Esophagus muscularis mucosa (tissue), 4 donors: Measurements from ENCODE around the gene LEUTX. TPM values are rescaled to one million over a fixed set of nuclear protein-coding genes. Genes with fewer than 3 reads are reported as not detected.

ENCODE experiments used
- DNase-seq: peaks from one replicate; pipeline ENCODE4 v3.0.0-alpha.2; 2017; ENCODE audit errors: extremely low spot score
- H3K27ac ChIP-seq, 4 donors: fragments of 200-600 bp; sonication (generic); replicated peaks in 1 of 4; 1 replicate in 3 of 4; 2 replicates in 1 of 4; pipeline ENCODE4 v1.5.1; 2016 to 2019; ENCODE audit warnings: mild to moderate bottlenecking in 1 of 4
- H3K27me3 ChIP-seq, 4 donors: fragments of 200-600 bp; sonication (generic); one replicate each; pipeline versions ENCODE4 v1.5.1 to v1.6.0; 2016 to 2019
- H3K36me3 ChIP-seq, 4 donors: fragments of 200-600 bp; sonication (generic); one replicate each; pipeline ENCODE4 v1.5.1; 2016 to 2019
- H3K4me1 ChIP-seq, 4 donors: fragments of 200-600 bp; sonication (generic); one replicate each; pipeline ENCODE4 v1.5.1; 2016 to 2019
- H3K4me3 ChIP-seq, 4 donors: fragments of 200-600 bp; sonication (generic); 1 replicate in 2 of 4; 2 replicates in 2 of 4; pipeline ENCODE4 v1.5.1; 2016 to 2019; ENCODE audit warnings: mild to moderate bottlenecking in 4 of 4, moderate library complexity in 1 of 4
- H3K9me3 ChIP-seq, 4 donors: fragments of 200-600 bp; sonication (generic); 1 replicate in 3 of 4; 2 replicates in 1 of 4; pipeline ENCODE4 v1.5.1; 2016 to 2019
- EP300 ChIP-seq: sonication (generic); formaldehyde crosslinking; IDR thresholded peaks from one replicate; pipeline ENCODE4 v1.6.1; 2017; ENCODE audit warnings: antibody characterized with exemption
- POLR2A ChIP-seq: fragments of 450-650 bp; IDR thresholded peaks from one replicate; pipeline ENCODE4 v1.6.1; 2017; ENCODE audit warnings: antibody characterized with exemption, moderate library complexity, mild to moderate bottlenecking, low read depth
- POLR2AphosphoS5 ChIP-seq, 2 donors: sonication (generic); formaldehyde crosslinking; IDR thresholded peaks; one replicate each; pipeline ENCODE4 v1.6.1; 2017; ENCODE audit warnings: antibody characterized with exemption in 2 of 2
- WGBS: methylation state at CpG from one replicate; pipeline ENCODE4 v1.1.5; 2018; 5-methylcytosine and 5-hydroxymethylcytosine counted together
- intact Hi-C: fragments of 100-400 bp; cut with DNase I; formaldehyde crosslinking; loops from one replicate; pipeline ENCODE4 v1.15.1; 2023
- total RNA-seq, 4 donors: library from RNA; depleted of rRNA; stranded (reverse); fragments of >200 nt; gene quantifications; one replicate each; pipeline versions ENCODE4 v1.1.0 to v1.2.1, GENCODE V29; 2016
- TF ChIP-seq, protein P1 (sequence below), 3 experiments: fragments of 200-600 bp in 2 of 3; fragments of 450-650 bp in 1 of 3; sonication (generic) in 2 of 3; IDR thresholded peaks; one replicate each; pipeline ENCODE4 v1.5.1; 2017 to 2019; ENCODE audit warnings: antibody characterized with exemption in 3 of 3, mild to moderate bottlenecking in 2 of 3, moderate library complexity in 1 of 3

The LEUTX gene, protein sequence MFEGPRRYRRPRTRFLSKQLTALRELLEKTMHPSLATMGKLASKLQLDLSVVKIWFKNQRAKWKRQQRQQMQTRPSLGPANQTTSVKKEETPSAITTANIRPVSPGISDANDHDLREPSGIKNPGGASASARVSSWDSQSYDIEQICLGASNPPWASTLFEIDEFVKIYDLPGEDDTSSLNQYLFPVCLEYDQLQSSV
- not detected for total RNA-seq

GRCh38 chr19:39778763-39779162 lies at the start of gene LEUTX:
Gene LEUTX (plus strand): TSS chr19:39778854. CDS start chr19:39778921, 67 bp downstream.
- Histone ChIP-seq H3K36me3 (no peaks in the 10 kb centered on the region), H3K9me3 (no peaks in the 10 kb centered on the region), H3K27me3 (peaks cover 0 to 12% (median 0%) of the 10 kb centered on the region in 4 donors), H3K4me1 (no peaks in the 10 kb centered on the region), H3K4me3 (no peak within 1 kb of the TSS), H3K27ac (no peak within 1 kb of the TSS)
- intact Hi-C loops = no loop called here
- no peak for DNase-seq
- TF ChIP-seq, protein P1, sequence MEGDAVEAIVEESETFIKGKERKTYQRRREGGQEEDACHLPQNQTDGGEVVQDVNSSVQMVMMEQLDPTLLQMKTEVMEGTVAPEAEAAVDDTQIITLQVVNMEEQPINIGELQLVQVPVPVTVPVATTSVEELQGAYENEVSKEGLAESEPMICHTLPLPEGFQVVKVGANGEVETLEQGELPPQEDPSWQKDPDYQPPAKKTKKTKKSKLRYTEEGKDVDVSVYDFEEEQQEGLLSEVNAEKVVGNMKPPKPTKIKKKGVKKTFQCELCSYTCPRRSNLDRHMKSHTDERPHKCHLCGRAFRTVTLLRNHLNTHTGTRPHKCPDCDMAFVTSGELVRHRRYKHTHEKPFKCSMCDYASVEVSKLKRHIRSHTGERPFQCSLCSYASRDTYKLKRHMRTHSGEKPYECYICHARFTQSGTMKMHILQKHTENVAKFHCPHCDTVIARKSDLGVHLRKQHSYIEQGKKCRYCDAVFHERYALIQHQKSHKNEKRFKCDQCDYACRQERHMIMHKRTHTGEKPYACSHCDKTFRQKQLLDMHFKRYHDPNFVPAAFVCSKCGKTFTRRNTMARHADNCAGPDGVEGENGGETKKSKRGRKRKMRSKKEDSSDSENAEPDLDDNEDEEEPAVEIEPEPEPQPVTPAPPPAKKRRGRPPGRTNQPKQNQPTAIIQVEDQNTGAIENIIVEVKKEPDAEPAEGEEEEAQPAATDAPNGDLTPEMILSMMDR (IDR thresholded peaks at IDR 0.05) = no peak
- TF ChIP-seq POLR2A = no peak
- no peak for TF ChIP-seq POLR2AphosphoS5 (IDR thresholded peaks at IDR 0.05)
- TF ChIP-seq EP300 = no peak
- WGBS = 86% methylated on average over 4 of the region's 4 CpGs

DNA sequence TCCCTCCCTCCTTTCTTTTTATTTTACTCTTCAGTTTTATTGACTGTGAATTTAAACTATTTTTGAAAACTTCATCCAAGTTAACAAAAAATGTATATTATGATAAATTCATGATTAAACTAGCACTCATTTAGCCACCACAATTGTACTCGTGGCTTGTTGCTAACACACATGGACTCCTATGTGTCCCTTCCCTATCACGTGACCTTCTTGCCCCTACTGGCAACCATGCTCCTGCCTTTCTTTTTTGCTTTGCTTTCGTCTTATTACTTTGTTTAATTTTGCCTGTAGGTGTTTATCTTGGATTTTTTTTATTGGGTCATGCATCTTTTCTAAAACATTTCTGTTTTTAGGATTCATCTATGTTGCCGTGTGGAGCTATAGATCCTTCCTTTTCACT lies 49.1 kb upstream of the LEUTX start:
- DNase-seq = no peak
- Histone ChIP-seq H3K4me3 (no peak overlapping the region), H3K4me1 (no peaks in the 10 kb centered on the region), H3K9me3 (no peaks in the 10 kb centered on the region), H3K27me3 (peaks cover 0 to 20% (median 0%) of the 10 kb centered on the region in 4 donors), H3K27ac (no peak overlapping the region), H3K36me3 (no peaks in the 10 kb centered on the region)
- WGBS = 56% methylated on average over 4 of the region's 4 CpGs
- intact Hi-C loops = no loop called here
- TF ChIP-seq, protein P1 (IDR thresholded peaks at IDR 0.05) = no peak
- TF ChIP-seq EP300 (no peak), POLR2A (no peak), POLR2AphosphoS5 (IDR thresholded peaks at IDR 0.05) (no peak)

DNA sequence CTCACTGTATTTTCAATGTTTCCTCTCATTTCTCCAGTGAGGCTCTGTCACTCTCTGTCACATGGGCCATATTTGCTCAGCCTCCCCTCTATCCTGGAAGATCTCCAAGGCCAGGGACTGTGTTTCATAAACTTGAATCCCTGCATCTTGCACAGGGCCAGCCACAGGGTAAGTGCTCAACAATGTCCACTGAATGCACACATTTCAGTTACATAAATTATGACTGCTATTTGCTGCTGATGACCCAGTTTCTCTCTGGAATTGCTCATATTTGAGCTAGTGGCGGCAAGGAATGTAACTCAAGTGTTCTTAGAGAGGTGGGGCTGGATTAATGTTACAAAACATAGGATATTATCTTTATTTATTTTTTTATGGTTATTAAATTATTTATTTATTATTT lies 47.0 kb upstream of the LEUTX start:
- H3K4me1 ChIP-seq = no peaks in the 10 kb centered on the region
- H3K9me3 ChIP-seq = no peaks in the 10 kb centered on the region
- no peaks in the 10 kb centered on the region for H3K36me3 ChIP-seq
- no peak overlapping the region for H3K27ac ChIP-seq
- TF ChIP-seq POLR2A (no peak), POLR2AphosphoS5 (IDR thresholded peaks at IDR 0.05) (no peak), EP300 (no peak)
- TF ChIP-seq, protein P1 (IDR thresholded peaks at IDR 0.05) = no peak
- no peak overlapping the region for H3K4me3 ChIP-seq
- intact Hi-C loops = no loop called here
- DNase-seq = no peak
- WGBS = 43% methylated on average over 1 of the region's 1 CpG
- H3K27me3 ChIP-seq = peaks cover 0 to 20% (median 0%) of the 10 kb centered on the region in 4 donors

DNA sequence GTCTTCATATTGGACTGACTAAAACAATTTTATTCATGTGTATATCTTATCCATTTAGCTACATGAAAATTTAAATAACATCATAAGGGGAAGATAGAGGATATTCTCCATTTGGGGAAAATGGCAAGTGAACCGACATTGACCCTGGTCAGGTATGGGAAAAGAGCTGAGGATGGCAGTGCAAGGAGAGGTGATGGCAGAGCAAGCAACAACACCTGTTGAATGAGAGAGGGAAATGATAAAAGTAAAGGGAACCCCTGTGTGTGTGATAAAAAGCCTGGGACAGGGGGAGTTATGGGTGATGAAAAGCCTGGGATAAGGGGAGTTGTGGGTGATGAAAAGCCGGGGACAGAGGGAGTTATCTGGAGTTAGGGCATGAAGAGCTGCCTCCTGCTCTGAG lies 44.8 kb upstream of the LEUTX start:
- WGBS = 78% methylated on average over 2 of the region's 2 CpGs
- no peaks in the 10 kb centered on the region for H3K36me3 ChIP-seq
- intact Hi-C loops = no loop called here

More for the DNA sequence above, 44.8 kb upstream of the LEUTX start:
- H3K4me3 ChIP-seq = no peak overlapping the region
- no peak for DNase-seq
- H3K27ac ChIP-seq = no peak overlapping the region
- no peaks in the 10 kb centered on the region for H3K9me3 ChIP-seq
- no peak for TF ChIP-seq EP300
- no peak for TF ChIP-seq POLR2A
- TF ChIP-seq, protein P1 (IDR thresholded peaks at IDR 0.05) = no peak
- TF ChIP-seq POLR2AphosphoS5 (IDR thresholded peaks at IDR 0.05) = no peak
- H3K27me3 ChIP-seq = peaks cover 0 to 15% (median 0%) of the 10 kb centered on the region in 4 donors
- no peaks in the 10 kb centered on the region for H3K4me1 ChIP-seq
